MM.1S (cell line): ENCODE data around the gene AIMP1.

Experiments used
- DNase-seq: peaks from one replicate; pipeline ENCODE4 v3.0.0-alpha.2; 2015
- H2AFZ ChIP-seq: fragments of 300-600 bp; sonication (generic); 2 replicates; pipeline ENCODE4 v1.6.0; 2016; ENCODE audit warnings: antibody characterized with exemption, low read length
- H3F3A ChIP-seq: fragments of 300-600 bp; sonication (generic); 2 replicates; pipeline ENCODE4 v1.6.1; 2016; ENCODE audit warnings: mild to moderate bottlenecking, antibody characterized with exemption, low read length, moderate library complexity, mixed read lengths; ENCODE audit not compliant: insufficient read depth
- H3K27ac ChIP-seq: fragments of 300-600 bp; sonication (generic); 2 replicates; pipeline ENCODE4 v1.5.1; 2016; ENCODE audit warnings: mild to moderate bottlenecking, low read length
- H3K27me3 ChIP-seq: fragments of 300-600 bp; sonication (generic); replicated peaks from 2 replicates; pipeline ENCODE4 v1.6.0; 2016; ENCODE audit warnings: low read length; ENCODE audit not compliant: insufficient read depth
- H3K36me3 ChIP-seq: fragments of 300-600 bp; sonication (generic); replicated peaks from 2 replicates; pipeline ENCODE4 v1.6.1; 2016; ENCODE audit warnings: mild to moderate bottlenecking, low read length, mixed read lengths; ENCODE audit not compliant: insufficient read depth
- H3K4me1 ChIP-seq: fragments of 300-600 bp; sonication (generic); 2 replicates; pipeline ENCODE4 v1.6.1; 2016; ENCODE audit warnings: low read length, mixed read lengths
- H3K4me2 ChIP-seq: fragments of 300-600 bp; sonication (generic); 2 replicates; pipeline ENCODE4 v1.6.0; 2016; ENCODE audit warnings: low read depth, low read length
- H3K4me3 ChIP-seq: fragments of 300-600 bp; sonication (generic); 2 replicates; pipeline ENCODE4 v1.5.1; 2016; ENCODE audit warnings: low read length, mixed read lengths
- H3K79me2 ChIP-seq: fragments of 300-600 bp; sonication (generic); 2 replicates; pipeline ENCODE4 v1.6.1; 2016; ENCODE audit warnings: mixed run types, low read length, mixed read lengths
- H3K9ac ChIP-seq: fragments of 300-600 bp; sonication (generic); 2 replicates; pipeline ENCODE4 v1.6.1; 2016; ENCODE audit warnings: low read length, mixed read lengths
- H3K9me2 ChIP-seq: fragments of 300-600 bp; sonication (generic); replicated peaks from 2 replicates; pipeline ENCODE4 v1.6.1; 2016; ENCODE audit warnings: mild to moderate bottlenecking, low read length, mixed read lengths; ENCODE audit not compliant: insufficient read depth
- H3K9me3 ChIP-seq: fragments of 300-600 bp; sonication (generic); replicated peaks from 2 replicates; pipeline ENCODE4 v1.6.1; 2016; ENCODE audit warnings: mild to moderate bottlenecking, low read length, mixed read lengths; ENCODE audit not compliant: insufficient read depth
- H4K20me1 ChIP-seq: fragments of 300-600 bp; sonication (generic); 2 replicates; pipeline ENCODE4 v1.6.1; 2016; ENCODE audit warnings: mild to moderate bottlenecking, low read length, moderate library complexity, mixed read lengths; ENCODE audit not compliant: insufficient read depth
- EZH2 ChIP-seq: fragments of 300-600 bp; sonication (generic); optimal IDR thresholded peaks from 2 replicates; pipeline ENCODE3; 2017; ENCODE audit warnings: low read depth, mild to moderate bottlenecking, antibody characterized with exemption, low read length, mixed read lengths
- EZH2phosphoT487 ChIP-seq: fragments of 300-600 bp; sonication (generic); IDR thresholded peaks from 2 replicates; pipeline ENCODE4 v1.6.1; 2018; ENCODE audit warnings: antibody characterized with exemption, low read length
- TF ChIP-seq, protein P1 (sequence below): fragments of 300-600 bp; sonication (generic); IDR thresholded peaks from 2 replicates; pipeline ENCODE4 v1.5.1; 2016; ENCODE audit warnings: antibody characterized with exemption, low read length, mixed read lengths

AIMP1 gene

DNA sequence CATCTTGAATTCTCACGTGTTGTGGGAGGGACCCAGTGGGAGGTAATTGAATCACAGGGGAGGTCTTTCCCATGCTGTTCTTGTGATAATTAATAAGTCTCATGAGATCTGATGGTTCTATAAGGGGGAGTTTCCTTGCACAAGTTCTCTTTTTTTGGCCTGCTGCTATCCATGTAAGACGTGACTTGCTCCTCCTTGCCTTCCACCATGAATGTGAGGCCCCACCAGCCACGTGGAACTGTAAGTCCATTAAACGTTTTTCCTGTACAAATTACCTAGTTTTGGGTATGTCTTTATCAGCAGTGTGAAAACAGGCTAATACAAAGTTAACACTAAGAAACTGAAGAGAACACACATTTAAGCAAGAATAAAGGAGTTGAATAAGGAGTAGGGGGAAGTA is 16.4 kb upstream of the AIMP1 start:
- no peak for TF ChIP-seq EZH2phosphoT487
- TF ChIP-seq, protein P1, sequence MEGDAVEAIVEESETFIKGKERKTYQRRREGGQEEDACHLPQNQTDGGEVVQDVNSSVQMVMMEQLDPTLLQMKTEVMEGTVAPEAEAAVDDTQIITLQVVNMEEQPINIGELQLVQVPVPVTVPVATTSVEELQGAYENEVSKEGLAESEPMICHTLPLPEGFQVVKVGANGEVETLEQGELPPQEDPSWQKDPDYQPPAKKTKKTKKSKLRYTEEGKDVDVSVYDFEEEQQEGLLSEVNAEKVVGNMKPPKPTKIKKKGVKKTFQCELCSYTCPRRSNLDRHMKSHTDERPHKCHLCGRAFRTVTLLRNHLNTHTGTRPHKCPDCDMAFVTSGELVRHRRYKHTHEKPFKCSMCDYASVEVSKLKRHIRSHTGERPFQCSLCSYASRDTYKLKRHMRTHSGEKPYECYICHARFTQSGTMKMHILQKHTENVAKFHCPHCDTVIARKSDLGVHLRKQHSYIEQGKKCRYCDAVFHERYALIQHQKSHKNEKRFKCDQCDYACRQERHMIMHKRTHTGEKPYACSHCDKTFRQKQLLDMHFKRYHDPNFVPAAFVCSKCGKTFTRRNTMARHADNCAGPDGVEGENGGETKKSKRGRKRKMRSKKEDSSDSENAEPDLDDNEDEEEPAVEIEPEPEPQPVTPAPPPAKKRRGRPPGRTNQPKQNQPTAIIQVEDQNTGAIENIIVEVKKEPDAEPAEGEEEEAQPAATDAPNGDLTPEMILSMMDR: no peak
- TF ChIP-seq EZH2: no peak
- DNase-seq: no peak
- Histone ChIP-seq H3K27ac (no peak overlapping the region), H3K9me3 (no peaks in the 10 kb centered on the region), H3K4me3 (no peak overlapping the region), H3K9me2 (no peaks in the 10 kb centered on the region), H3K27me3 (no peaks in the 10 kb centered on the region), H4K20me1 (no peaks in the 10 kb centered on the region), H3K36me3 (no peaks in the 10 kb centered on the region; the same call in 1 of the 2 replicates), H3K79me2 (no peaks in the 10 kb centered on the region), H2AFZ (no peak overlapping the region), H3K4me2 (no peak overlapping the region), H3F3A (no peaks in the 10 kb centered on the region), H3K9ac (no peak overlapping the region), H3K4me1 (no peaks in the 10 kb centered on the region)

DNA sequence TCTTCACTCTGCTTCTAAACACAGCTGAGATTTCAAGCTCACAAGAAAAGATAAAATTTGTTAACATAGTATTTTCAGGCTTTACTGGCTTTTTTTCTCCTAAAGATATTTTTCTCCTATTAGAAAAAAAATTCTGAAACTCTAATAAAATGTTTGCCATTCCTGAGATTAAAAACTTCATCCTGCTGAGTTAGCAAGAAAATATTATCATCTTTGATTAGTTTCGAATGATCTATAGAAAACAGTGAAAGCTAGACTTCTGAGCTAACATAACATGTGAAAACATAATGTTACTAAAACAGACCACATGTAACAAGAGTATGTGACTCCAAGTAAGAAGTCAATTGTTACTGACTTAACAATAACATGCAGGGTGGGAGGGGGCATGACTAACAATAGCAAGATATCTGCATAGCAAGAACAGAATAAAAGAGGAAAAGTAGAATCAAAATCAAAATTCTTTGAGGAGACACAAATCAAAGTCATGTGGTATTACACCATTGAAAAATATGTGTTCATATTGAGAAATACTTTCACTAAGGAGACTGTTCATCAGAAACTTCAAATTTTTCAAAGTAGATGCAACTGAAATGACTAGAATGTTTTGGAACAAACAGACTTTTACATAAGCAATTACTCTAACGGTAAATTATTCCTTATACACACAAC is 14.8 kb upstream of the AIMP1 start:
- Histone ChIP-seq H3K4me1 (no peaks in the 10 kb centered on the region), H4K20me1 (no peaks in the 10 kb centered on the region), H3K36me3 (no peaks in the 10 kb centered on the region), H3K4me2 (no peak overlapping the region), H3K9me3 (no peaks in the 10 kb centered on the region), H3K27me3 (no peaks in the 10 kb centered on the region), H2AFZ (no peak overlapping the region), H3K27ac (no peak overlapping the region), H3K9me2 (no peaks in the 10 kb centered on the region), H3K79me2 (no peaks in the 10 kb centered on the region), H3F3A (no peaks in the 10 kb centered on the region), H3K9ac (no peak overlapping the region), H3K4me3 (no peak overlapping the region)
- TF ChIP-seq EZH2phosphoT487 (no peak), EZH2 (no peak)
- TF ChIP-seq, protein P1: no peak
- DNase-seq: no peak

DNA sequence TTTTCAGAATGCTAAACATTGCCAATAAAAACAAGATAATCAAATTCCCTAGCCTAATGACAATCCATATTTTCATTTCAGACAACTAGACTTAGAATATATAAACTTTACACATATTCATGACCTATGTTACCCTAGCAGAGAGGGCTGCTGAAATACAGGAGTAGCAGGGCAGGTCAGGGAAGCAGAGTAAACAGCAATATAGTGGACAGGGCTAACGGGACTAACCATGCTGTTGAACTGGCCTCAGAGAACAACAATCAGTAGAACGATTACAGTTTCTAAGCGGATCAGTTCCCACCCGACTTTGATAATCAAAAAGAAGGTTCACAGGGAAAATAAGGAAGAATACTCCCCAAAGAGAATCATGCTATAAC is 14.3 kb upstream of the AIMP1 start:
- Histone ChIP-seq H3K36me3 (no peaks in the 10 kb centered on the region), H3K4me2 (no peak overlapping the region), H3K27ac (no peak overlapping the region), H3K4me1 (no peaks in the 10 kb centered on the region), H4K20me1 (no peaks in the 10 kb centered on the region), H3K27me3 (no peaks in the 10 kb centered on the region), H3K79me2 (no peaks in the 10 kb centered on the region), H3K9ac (no peak overlapping the region), H3K4me3 (no peak overlapping the region), H3K9me3 (no peaks in the 10 kb centered on the region), H3F3A (no peaks in the 10 kb centered on the region), H3K9me2 (no peaks in the 10 kb centered on the region), H2AFZ (no peak overlapping the region)
- no peak for DNase-seq
- no peak for TF ChIP-seq EZH2phosphoT487
- TF ChIP-seq EZH2: no peak
- TF ChIP-seq, protein P1: no peak
